NCI-H2227 (cell line): ENCODE measurements around the gene MCM10.

Experiments
- DNase-seq: peaks from one replicate; lab custom pipeline; 2025; ENCODE audit not compliant: unreplicated experiment; lab: John Stamatoyannopoulos, UW

MCM10 gene

DNA sequence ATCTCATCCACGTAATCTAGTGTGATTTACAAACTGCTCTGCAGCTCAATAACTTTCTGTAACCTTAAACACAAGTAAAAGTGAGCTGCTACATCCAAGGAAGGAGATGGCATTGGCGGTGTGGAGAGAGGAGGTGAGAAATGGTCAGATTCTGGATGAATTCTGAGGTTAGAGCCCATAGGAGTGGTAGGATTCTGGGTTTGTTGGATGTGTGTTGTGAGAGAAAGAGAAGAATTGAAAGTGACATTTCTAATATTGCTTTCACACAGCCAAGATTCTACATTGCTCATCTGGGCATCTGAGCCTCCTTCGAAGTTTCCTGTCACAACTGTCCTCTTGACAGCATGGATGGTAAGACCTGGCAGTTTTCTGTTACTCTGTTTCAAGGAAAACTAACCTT is 2.5 kb downstream of the MCM10 start:
- no peak for DNase-seq

DNA sequence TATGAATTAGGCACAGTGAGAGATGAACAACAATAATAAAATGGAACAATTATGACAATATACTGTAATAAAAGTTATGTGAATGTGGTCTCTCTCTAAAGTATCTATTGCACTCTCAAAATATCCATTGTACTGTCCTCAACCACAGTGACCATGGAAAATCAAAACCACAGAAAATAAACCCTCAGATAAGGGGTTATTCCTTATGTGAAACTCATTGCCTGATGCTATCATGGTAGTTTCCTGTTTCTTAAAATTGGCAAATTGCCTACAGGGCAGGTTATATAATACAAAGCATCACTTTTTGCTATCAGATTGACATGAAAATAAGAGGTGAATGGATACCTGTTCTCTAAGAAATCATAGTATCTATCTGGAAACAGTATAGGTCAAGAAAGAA is 3.8 kb downstream of the MCM10 start:
- no peak for DNase-seq

DNA sequence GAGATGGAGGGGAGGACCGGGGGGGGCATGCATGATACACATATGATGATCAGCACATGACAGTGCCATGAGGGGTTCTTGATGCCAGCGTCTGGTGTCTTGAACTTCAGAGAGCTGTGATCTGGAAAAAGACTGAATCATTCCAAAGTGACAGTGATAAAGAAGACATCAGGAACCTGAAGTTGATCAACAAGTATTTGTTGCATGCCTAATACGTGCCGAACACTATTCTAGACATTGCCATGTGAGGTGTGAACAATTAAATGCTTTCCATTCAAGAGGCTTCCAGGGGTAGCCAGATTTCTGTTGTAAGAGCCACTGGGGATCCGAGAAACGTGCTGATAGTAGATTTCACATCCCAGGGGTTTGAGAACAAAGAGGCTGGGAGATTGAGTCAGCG is 6.2 kb downstream of the MCM10 start:
- DNase-seq: no peak

DNA sequence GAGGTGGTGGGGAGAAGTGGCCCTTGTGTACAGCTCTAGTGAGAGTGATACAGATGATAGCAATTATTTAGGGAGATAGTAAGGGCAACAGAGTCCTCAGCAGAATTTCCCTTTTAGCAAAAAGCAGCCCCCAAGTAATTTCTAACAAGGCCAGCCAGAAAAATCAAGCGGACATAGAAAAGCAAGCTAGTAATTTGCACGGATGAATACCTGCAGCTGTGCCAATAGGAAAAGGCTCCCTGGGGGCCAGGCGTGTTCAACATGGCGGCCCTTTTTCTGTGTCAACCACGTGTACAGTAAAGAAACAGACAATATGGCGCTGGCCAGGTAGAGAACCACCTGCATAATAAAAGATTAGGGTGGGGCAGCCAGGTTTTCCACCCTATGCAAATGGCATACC is 7.4 kb downstream of the MCM10 start:
- no peak for DNase-seq

DNA sequence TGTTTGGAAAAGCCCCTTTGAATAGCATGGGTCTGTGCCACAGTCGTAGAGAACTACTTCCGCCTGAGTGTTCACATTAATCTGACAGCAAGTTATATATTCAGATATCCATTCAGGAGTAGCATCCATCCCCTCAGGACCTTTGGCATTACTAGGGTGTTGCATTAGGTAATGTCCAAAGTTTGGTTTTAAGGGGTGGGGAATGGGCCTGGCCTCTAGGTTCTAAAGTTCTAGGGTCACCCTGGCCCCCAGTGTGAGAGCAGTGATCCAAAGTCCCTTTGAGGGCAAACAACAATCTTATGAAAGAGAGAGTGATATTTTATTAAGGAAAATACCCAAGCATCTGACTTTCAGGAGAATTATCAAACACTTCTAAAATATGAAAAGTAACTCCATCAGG is 12.3 kb downstream of the MCM10 start:
- DNase-seq: no peak

DNA sequence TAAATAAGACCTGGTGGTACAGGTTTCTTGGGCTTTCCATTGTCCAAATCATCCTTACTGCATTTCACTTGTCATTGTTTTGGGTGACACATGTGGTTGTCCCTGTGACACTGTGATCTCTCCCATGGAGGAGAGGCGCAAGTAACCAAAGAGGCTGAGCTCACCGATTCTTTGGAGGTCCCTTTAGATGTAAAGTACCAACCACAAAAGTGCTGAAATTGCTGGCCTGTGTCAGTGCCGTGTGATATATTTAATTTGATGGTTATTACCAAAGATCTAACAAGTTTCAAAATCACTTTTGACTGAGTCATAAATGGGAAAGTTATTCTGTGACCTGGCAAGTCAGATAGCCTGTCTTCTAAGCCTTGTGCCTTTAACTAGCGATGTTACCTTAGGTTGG is 19.4 kb downstream of the MCM10 start:
- no peak for DNase-seq

DNA sequence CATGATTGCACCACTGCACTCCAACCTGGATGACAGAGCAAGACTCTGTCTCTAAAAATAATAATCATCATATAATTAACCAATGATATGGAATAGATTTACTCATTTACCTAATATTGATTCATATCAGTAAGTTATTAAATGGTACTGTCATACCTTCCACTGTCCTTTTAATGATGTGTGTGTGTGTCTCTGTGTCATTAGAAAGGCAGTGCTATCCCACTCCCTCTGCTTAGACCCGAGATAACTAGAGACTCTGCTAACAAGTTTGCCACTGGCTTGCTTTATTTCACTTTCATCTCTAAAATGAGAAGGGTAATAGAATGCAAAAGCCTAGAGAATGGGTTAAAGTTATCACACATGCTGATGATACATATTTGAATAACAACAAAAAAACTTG is 21.1 kb downstream of the MCM10 start:
- DNase-seq: no peak

DNA sequence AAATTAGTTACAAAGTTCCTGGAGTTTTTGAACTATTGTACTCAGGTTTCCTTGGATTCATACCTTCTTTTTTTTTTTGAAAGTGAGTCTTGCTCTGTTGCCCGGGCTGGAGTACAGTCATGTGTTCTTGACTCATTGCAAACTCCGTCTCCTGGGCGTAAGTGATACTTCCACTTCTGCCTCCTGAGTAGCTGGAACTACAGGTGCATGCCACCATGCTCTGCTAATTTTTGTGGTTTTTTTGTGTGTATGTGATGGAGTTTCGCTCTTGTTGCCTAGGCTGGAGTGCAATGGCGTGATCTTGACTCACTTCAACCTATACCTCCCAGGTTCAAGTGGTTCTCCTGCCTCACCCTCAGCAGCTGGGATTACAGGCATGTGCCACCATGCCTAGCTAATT is 22.3 kb downstream of the MCM10 start:
- DNase-seq: no peak

DNA sequence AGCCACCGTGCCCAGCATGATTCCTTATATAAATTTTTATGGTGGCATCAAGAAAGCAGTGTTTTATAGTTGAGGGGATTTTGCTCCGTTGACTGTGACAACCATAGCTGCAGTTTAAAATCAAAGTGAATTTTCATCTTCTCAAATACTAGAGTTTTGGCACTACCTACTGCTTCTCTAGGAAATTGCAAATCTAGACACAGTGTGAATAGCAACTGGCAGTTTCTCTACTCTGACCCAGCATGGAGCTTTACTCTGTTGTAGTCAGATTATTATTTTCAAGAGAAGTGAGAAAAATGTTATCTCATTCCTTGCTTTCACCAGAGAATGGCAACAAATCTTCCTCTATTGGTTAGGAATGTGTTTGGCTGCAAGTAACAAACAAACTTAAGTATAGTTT is 22.9 kb downstream of the MCM10 start:
- DNase-seq: no peak

DNA sequence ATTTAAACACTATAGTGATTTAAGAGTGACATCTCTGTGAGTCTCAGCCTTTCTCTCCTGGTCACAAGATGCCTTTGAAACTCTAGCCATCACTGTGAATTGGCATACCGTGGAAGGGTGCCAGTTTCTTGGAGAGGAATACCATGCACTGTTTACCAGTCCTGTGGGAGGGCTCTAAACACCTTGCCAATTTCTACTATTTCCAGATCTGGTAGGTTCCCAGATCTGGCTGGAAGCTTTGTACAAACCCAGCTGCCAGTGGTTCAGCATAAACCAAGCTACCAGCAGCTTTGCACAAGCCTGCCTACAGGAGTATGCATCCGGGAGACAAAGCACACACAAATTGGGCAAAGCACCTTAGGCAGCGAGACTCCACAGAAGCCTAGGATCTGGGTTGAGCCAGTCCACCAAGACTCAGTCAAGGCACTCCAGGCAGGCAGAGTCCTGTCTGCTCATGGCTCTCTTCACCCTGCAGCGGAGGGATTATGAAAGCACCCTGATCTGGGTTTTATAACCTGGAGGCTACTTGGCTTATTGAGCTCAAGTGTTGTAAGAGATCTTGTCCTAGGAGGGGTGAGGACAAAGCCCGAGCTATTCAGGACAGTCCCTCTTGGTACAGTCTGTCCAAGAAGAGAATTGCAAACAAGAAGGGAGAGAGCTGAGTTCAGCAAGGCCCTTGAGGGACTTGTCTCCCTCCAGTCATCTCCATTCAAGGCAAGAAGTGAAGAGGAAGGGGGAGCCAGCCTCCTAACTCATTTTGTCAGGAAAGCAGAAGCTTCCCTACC is 23.6 kb downstream of the MCM10 start:
- no peak for DNase-seq

DNA sequence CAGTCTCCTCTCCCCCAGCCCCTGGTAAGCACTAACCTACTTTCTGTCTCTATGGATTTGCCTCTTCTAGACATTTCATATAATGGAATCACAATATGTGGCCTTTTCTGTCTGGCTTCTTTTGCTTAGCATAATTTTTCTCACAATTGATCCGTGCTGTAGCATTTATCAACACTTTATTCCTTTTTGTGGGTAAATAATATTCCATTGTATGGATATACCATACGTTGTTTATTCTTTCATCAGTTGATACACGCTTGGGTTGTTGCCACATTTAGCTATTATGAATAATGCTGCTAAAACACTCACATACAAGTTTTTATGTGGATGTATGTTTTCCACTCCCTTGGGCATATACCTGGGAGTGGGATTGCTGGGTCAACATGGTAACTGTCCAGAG is 25.8 kb downstream of the MCM10 start:
- DNase-seq: no peak

DNA sequence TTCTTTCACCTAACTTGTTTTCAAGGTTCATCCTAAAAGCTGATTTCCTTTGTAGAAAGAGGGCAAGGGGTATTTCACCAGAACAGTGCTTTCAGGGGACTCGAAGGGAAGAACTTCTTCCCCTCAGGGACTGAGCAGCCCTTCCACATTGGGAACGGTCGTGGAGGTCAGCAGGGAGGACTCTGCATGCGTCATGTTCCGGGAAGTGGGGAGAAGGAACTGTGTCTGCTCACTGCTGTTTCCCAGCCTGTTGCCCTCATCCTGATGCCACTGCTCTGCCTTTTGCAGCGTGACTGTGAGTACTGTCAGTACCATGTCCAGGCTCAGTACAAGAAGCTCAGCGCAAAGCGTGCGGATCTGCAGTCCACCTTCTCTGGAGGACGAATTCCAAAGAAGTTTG is 27.2 kb downstream of the MCM10 start:
- no peak for DNase-seq

DNA sequence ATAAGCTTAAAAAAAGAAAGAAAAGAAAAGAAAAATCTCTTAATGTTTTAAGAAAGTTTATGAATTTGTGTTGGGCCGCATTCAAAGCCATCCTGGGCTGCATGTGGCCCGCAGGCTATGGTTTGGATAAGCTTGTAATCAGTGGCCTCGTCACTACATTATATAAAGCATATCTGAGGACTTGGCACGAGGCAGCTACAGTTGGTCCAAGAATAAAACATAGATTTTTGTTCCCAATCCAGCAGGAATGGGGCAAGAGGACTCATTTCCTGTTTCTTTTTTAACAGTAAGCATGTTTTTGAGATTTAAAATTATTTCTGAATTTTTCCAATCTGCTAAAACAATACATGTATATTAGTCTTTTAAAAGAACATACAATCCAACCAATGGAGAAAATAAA is 28.6 kb downstream of the MCM10 start:
- no peak for DNase-seq

DNA sequence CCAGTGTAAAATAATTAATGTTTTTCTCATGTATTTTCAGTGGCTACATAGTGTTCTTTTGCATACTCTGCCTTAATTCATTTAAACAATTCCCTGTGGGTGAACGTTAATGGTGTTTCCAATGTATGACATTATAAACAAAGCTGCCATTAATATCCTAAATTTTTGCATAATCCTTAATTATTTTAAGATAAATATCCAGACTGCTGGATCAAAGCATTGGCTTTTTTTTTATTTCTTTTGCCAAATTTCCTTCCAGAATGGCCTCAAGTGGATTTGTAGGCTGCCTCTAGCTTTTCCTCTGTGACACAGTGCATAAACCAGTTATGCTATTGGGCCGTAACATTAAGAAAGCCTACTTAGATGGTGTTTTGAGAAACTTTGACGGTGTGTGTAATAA is 29.5 kb downstream of the MCM10 start:
- DNase-seq: no peak

DNA sequence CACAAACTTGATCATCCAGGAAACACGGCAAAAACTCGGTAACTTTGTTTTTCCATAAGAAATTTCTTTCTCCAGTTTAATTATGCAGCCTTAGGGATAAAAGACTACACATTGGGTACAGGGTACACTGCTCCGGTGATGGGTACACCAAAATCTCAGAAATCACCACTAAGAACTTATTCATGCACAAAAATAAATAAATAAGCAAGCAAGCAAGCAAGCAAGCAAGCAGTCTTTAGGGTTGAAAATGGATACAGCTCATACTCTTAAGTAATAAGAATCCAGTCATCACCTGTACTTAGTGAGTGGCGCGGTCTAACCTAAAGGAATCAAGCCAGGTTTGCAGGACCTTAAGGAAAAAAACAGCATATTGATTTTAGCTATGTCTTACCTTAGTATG is 30.0 kb downstream of the MCM10 start:
- DNase-seq: no peak

DNA sequence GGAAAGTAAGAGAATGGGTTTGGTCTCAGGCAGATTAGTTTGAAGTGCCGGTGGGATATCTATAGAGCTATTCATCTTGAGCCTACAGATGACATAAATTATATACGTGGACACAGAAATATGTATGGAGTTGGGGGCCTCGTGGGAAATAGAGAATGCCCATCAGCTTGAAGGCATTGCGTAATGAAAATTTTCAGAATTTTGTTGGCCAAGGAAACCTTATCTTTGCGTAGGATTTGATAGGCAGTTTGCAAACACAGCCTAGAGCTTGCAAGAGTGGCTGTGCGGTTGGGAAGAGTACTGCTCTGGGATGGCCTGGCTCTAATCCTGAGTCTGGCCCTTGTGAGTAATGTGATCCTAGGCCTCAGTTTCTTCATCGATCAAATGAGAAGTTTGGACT is 32.3 kb downstream of the MCM10 start:
- DNase-seq: no peak

DNA sequence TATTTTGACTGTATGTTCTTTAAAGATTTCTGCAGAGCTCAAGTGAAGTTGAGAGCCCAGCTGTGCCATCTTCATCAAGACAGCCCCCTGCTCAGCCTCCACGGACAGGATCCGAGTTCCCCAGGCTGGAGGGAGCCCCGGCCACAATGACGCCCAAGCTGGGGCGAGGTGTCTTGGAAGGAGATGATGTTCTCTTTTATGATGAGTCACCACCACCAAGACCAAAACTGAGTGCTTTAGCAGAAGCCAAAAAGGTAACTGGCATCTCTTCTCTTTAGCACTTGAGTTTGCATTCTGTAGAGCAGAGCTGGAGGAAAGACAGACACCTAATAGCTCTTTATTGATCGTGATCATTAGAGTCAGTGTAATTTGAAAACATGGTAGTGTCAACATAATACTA is 33.7 kb downstream of the MCM10 start:
- DNase-seq: no peak

DNA sequence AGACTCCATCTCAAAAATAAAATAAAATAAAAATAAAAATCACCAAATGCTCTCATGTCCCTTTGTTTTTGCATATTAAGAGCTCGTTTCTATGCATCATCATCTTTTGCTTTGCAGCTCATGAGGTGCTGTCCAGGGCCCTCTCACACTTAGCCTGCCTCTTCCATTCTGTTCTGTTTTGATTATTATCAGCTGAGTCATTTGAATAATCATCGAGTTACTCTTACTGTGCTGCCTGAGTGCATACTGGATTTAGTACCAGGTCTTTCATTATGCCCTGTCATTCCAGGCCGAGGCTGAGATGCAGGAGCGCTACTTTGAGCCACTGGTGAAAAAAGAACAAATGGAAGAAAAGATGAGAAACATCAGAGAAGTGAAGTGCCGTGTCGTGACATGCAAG is 39.8 kb downstream of the MCM10 start:
- no peak for DNase-seq

DNA sequence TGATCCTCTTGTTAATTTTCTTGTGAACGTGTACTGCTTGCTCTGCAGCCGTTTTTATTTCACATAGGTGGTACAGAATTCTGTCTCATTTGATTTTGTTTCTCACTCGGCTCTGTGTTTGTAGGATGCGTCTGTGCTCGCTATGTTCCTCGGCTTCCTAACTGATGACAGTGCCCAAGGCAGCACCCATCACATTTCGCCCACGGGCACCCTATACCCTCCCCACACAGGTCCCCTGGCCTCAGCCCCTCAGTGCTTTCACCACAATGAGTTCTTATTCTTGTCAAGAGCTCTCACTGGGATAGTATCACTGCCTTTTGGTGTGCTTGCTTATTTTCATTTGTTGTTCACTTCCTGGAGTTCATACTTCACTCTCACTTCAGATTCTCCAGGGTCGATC is 44.7 kb downstream of the MCM10 start:
- no peak for DNase-seq

DNA sequence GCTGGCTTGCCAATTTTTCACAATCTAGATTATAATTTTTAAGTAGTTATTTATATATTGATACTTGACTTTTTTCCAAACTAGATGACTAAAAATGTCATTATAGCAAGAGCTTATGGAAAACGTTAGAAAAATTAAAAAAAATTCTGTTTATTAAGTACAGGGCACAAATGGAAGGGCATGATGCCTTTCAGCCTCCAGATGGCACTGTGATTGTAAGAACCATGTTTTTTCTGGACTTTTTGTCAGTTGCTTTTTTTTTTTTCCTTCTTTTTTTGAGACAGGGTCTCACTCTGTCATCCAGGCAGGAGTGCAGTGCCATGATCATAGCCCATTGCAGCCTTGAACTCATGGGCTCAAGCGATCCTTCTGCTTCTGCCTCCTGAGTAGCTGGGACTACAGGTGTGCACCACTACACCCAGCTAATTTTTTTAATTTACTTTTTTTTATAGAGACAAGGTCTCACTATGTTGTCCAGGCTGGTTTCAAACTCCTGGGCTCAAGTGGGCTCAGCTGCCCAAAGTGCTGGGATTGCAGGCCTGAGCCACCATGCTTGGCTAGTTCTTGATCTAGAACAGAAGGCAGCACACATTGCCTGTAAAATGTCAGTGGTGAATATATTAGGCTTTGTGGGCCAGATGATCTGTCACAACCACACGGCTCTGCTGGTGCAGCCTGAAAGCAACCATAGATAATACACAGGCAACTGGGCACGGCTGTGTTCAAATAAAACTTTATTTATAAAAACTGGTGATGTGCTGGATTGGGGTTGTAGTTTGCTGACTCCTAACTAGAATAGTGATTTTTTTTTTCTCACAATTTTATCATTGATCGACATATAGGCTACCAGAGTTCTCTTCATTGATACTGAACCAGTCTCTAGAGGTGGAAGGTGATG is 45.4 kb downstream of the MCM10 start:
- DNase-seq: peak; percentile 1

DNA sequence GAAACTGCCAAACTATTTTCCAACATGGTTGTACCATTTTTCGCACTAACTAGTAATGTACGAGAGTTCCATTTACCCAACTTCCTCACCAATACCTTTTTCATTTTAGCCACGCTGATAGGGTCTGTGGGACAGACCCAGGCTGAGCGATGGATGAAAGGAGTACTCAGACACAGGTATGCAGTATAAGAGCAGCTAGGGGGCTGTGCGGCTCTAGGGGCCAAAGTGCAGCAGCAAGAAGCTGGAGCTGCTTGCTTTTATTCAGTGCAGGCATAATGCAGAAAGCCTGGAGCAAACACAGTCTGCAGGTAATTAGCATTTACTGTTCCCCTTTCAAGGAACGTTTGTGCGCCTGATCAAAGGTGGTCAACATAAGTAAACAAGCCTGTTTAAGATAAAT is 51.8 kb downstream of the MCM10 start:
- no peak for DNase-seq

DNA sequence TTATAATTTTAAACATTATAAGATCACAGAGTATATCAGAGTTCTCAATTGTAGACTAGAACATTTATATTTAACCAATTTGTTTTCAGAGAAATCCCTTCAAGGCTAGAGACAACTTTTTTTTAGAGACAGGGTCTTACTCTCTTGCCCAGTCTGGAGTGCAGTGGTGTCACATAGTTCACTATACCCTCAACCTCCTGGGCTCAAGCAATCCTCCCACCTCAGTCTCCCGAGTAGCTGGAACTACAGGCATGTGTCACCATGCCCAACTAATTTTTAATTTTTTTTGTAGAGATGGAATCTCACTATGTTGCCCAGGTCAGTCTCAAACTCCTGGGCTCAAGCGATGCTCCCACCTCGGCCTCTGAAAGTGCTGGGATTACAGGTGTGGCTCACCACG is 57.5 kb downstream of the MCM10 start:
- no peak for DNase-seq
